ENCODE data around the gene H2BW1. TPM values are rescaled to one million over a fixed set of nuclear protein-coding genes. Genes with fewer than 3 reads are reported as not detected.
"Not testable (repeated sequence)": the region's sequence is repeated elsewhere in the genome, so short reads cannot be mapped to it uniquely, and the experiment has no call there.

The H2BW1 gene
- total RNA-seq, 1 experiment from 2014 or later, result not detected

- not testable (repeated sequence) for H2AFZ ChIP-seq (ENCODE audit: low read length); H3K4me3 ChIP-seq (ENCODE audit: low read length); H4K20me1 ChIP-seq (ENCODE audit: insufficient read depth, low read depth, low read length); H3K9me2 ChIP-seq (replicated peaks; ENCODE audit: insufficient read depth, low read length); H3K27ac ChIP-seq (ENCODE audit: low read length); H3K4me2 ChIP-seq (ENCODE audit: low read depth, low read length, poor library complexity, severe bottlenecking); H3K4me1 ChIP-seq (ENCODE audit: low read length); DNase-seq; H3K27me3 ChIP-seq (ENCODE audit: low read length); H3K36me3 ChIP-seq (ENCODE audit: insufficient read depth, low read length); H3K9ac ChIP-seq (ENCODE audit: low read length); H3K79me2 ChIP-seq (ENCODE audit: low read length); H3K9me3 ChIP-seq (ENCODE audit: low read length)
Observed at GRCh38 chrX:104015576-104015975, 2.1 kb upstream of the H2BW1 start.

GRCh38 chrX:104013158-104013557 lies 350 bp downstream of the H2BW1 start:
- no peak overlapping the region for H3K27ac ChIP-seq (ENCODE audit: low read length)
- H3K36me3 ChIP-seq (ENCODE audit: insufficient read depth, low read length), result no peaks in the 10 kb centered on the region
- H3K4me2 ChIP-seq (ENCODE audit: low read depth, low read length, poor library complexity, severe bottlenecking), result no peak overlapping the region
- H4K20me1 ChIP-seq (ENCODE audit: insufficient read depth, low read depth, low read length), result no peaks in the 10 kb centered on the region
- no peak overlapping the region for H3K4me3 ChIP-seq (ENCODE audit: low read length)
- no peak overlapping the region for H3K9ac ChIP-seq (ENCODE audit: low read length)
- no peaks in the 10 kb centered on the region for H3K9me2 ChIP-seq (replicated peaks; ENCODE audit: insufficient read depth, low read length)
- H3K27me3 ChIP-seq (ENCODE audit: low read length), result no peaks in the 10 kb centered on the region
- no peaks in the 10 kb centered on the region for H3K79me2 ChIP-seq (ENCODE audit: low read length)
- DNase-seq, result no peak
- H2AFZ ChIP-seq (ENCODE audit: low read length), result no peak overlapping the region
- no peaks in the 10 kb centered on the region for H3K9me3 ChIP-seq (ENCODE audit: low read length)
- H3K4me1 ChIP-seq (ENCODE audit: low read length), result no peaks in the 10 kb centered on the region

GRCh38 chrX:104008831-104009230 lies 4.7 kb downstream of the H2BW1 start:
- Histone ChIP-seq H3K4me1 (ENCODE audit: low read length) (no peaks in the 10 kb centered on the region), H3K4me3 (ENCODE audit: low read length) (no peak overlapping the region)

GRCh38 chrX:103999234-103999633 lies 14.3 kb downstream of the H2BW1 start:
- Histone ChIP-seq H2AFZ (ENCODE audit: low read length) (no peak overlapping the region), H3K4me2 (ENCODE audit: low read depth, low read length, poor library complexity, severe bottlenecking) (no peak overlapping the region), H3K9me3 (ENCODE audit: low read length) (no peaks in the 10 kb centered on the region), H3K79me2 (ENCODE audit: low read length) (no peaks in the 10 kb centered on the region), H3K4me3 (ENCODE audit: low read length) (no peak overlapping the region), H3K27me3 (ENCODE audit: low read length) (no peaks in the 10 kb centered on the region), H3K4me1 (ENCODE audit: low read length) (no peaks in the 10 kb centered on the region), H4K20me1 (ENCODE audit: insufficient read depth, low read depth, low read length) (no peaks in the 10 kb centered on the region), H3K36me3 (ENCODE audit: insufficient read depth, low read length) (no peaks in the 10 kb centered on the region), H3K27ac (ENCODE audit: low read length) (no peak overlapping the region), H3K9me2 (replicated peaks; ENCODE audit: insufficient read depth, low read length) (no peaks in the 10 kb centered on the region), H3K9ac (ENCODE audit: low read length) (no peak overlapping the region)
- DNase-seq, result no peak

More at GRCh38 chrX:104008831-104009230, 4.7 kb downstream of the H2BW1 start:
- Histone ChIP-seq H3K9me2 (replicated peaks; ENCODE audit: insufficient read depth, low read length) (no peaks in the 10 kb centered on the region), H3K4me2 (ENCODE audit: low read depth, low read length, poor library complexity, severe bottlenecking) (no peak overlapping the region), H3K27ac (ENCODE audit: low read length) (no peak overlapping the region), H3K36me3 (ENCODE audit: insufficient read depth, low read length) (no peaks in the 10 kb centered on the region), H3K27me3 (ENCODE audit: low read length) (no peaks in the 10 kb centered on the region), H2AFZ (ENCODE audit: low read length) (no peak overlapping the region), H3K79me2 (ENCODE audit: low read length) (no peaks in the 10 kb centered on the region), H4K20me1 (ENCODE audit: insufficient read depth, low read depth, low read length) (no peaks in the 10 kb centered on the region), H3K9me3 (ENCODE audit: low read length) (no peaks in the 10 kb centered on the region), H3K9ac (ENCODE audit: low read length) (no peak overlapping the region)
- DNase-seq, result no peak

- DNase-seq; H3K4me2 ChIP-seq (ENCODE audit: low read depth, low read length, poor library complexity, severe bottlenecking); H3K79me2 ChIP-seq (ENCODE audit: low read length); H3K4me3 ChIP-seq (ENCODE audit: low read length); H3K9ac ChIP-seq (ENCODE audit: low read length); H4K20me1 ChIP-seq (ENCODE audit: insufficient read depth, low read depth, low read length); H3K36me3 ChIP-seq (ENCODE audit: insufficient read depth, low read length); H3K9me3 ChIP-seq (ENCODE audit: low read length); H2AFZ ChIP-seq (ENCODE audit: low read length); H3K4me1 ChIP-seq (ENCODE audit: low read length); H3K27me3 ChIP-seq (ENCODE audit: low read length); H3K9me2 ChIP-seq (replicated peaks; ENCODE audit: insufficient read depth, low read length); H3K27ac ChIP-seq (ENCODE audit: low read length): not testable (repeated sequence)
Observed at GRCh38 chrX:103983508-103983907, 30.0 kb downstream of the H2BW1 start.

GRCh38 chrX:103962411-103963278 lies 50.9 kb downstream of the H2BW1 start, which contains the start of gene TMSB15B:
TMSB15B (plus strand) TSS chrX:103962627.
- H4K20me1 ChIP-seq (ENCODE audit: insufficient read depth, low read depth, low read length); H3K9me2 ChIP-seq (replicated peaks; ENCODE audit: insufficient read depth, low read length); H3K9ac ChIP-seq (ENCODE audit: low read length); H3K4me1 ChIP-seq (ENCODE audit: low read length); H3K4me3 ChIP-seq (ENCODE audit: low read length); H2AFZ ChIP-seq (ENCODE audit: low read length); H3K27ac ChIP-seq (ENCODE audit: low read length); DNase-seq; H3K36me3 ChIP-seq (ENCODE audit: insufficient read depth, low read length); H3K9me3 ChIP-seq (ENCODE audit: low read length); H3K79me2 ChIP-seq (ENCODE audit: low read length); H3K4me2 ChIP-seq (ENCODE audit: low read depth, low read length, poor library complexity, severe bottlenecking); H3K27me3 ChIP-seq (ENCODE audit: low read length): not testable (repeated sequence)

Other genes with a start within 250 kb of the H2BW1 start
- gene PLP1, start 236.9 kb downstream of the H2BW1 start, total RNA-seq (2014; rRNA removed; shearing (Covaris generic); ENCODE audit: low replicate concordance), result 1.2 TPM in 1 of 2 replicates, not detected in the other
- not detected in 2 replicates for gene RAB9B, start 181.5 kb downstream of the H2BW1 start, total RNA-seq (2014; rRNA removed; shearing (Covaris generic); ENCODE audit: low replicate concordance)
- 1.0 and 13.2 TPM in 2 replicates for gene TMSB15B, start 51.1 kb downstream of the H2BW1 start, total RNA-seq (2014; rRNA removed; shearing (Covaris generic); ENCODE audit: low replicate concordance)
- gene H2BW2, start 26.2 kb upstream of the H2BW1 start, total RNA-seq (2014; rRNA removed; shearing (Covaris generic); ENCODE audit: low replicate concordance), result not detected in 2 replicates
- 0.29 and 6.1 TPM in 2 replicates for gene TMSB15C, start 62.5 kb upstream of the H2BW1 start, total RNA-seq (2014; rRNA removed; shearing (Covaris generic); ENCODE audit: low replicate concordance)
- gene ZCCHC18, start 98.8 kb upstream of the H2BW1 start, total RNA-seq (2014; rRNA removed; shearing (Covaris generic); ENCODE audit: low replicate concordance), result 0.41 and 0.90 TPM in 2 replicates
- 2.2 and 5.8 TPM in 2 replicates for gene SLC25A53, start 143.3 kb upstream of the H2BW1 start, total RNA-seq (2014; rRNA removed; shearing (Covaris generic); ENCODE audit: low replicate concordance)
- 12.2 and 26.8 TPM in 2 replicates for gene FAM199X, start 152.7 kb upstream of the H2BW1 start, total RNA-seq (2014; rRNA removed; shearing (Covaris generic); ENCODE audit: low replicate concordance)
- not detected in 2 replicates for gene ESX1, start 241.2 kb upstream of the H2BW1 start, total RNA-seq (2014; rRNA removed; shearing (Covaris generic); ENCODE audit: low replicate concordance)

All from Karpas-422 (cell line).